BJ (cell line): ENCODE results near the gene INPP5K. TPM values are rescaled to one million over a fixed set of nuclear protein-coding genes. Genes with fewer than 3 reads are reported as not detected.
"Not testable (repeated sequence)": the region's sequence is repeated elsewhere in the genome, so short reads cannot be mapped to it uniquely, and the experiment has no call there.

Experiments
- CTCF ChIA-PET: fragments of 350-600 bp; formaldehyde crosslinking; extraction: SDS; loops from one replicate; lab custom pipeline; 2021; ENCODE audit warnings: antibody characterized with exemption, inconsistent platforms; lab: Yijun Ruan, JAX
- POLR2A ChIA-PET: fragments of 300-600 bp; sonication (Branson Sonifier 250); formaldehyde crosslinking; extraction: SDS; loops from one replicate; lab custom pipeline; 2021; ENCODE audit warnings: antibody characterized with exemption; lab: Charles Lee
- DNase-seq: peaks from one replicate; pipeline ENCODE4 v3.0.0-alpha.2; 2011; ENCODE audit warnings: low read depth
- H3K27me3 ChIP-seq: 2 replicates; pipeline ENCODE4 v1.6.0; 2011; ENCODE audit warnings: low read length; ENCODE audit not compliant: control insufficient read depth, insufficient read depth
- H3K36me3 ChIP-seq: 2 replicates; pipeline ENCODE4 v1.5.1; 2011; ENCODE audit warnings: low read length; ENCODE audit not compliant: control insufficient read depth, insufficient read depth
- H3K4me3 ChIP-seq: 2 replicates; pipeline ENCODE4 v1.5.1; 2011; ENCODE audit warnings: low read depth, mild to moderate bottlenecking, control low read depth, low read length
- CTCF ChIP-seq: IDR thresholded peaks from 2 replicates; pipeline ENCODE4 v1.5.1; 2011; ENCODE audit warnings: low read depth, mild to moderate bottlenecking, control low read depth, inconsistent platforms, low read length, moderate library complexity; ENCODE audit not compliant: insufficient read depth
- polyA plus RNA-seq: library from polyadenylated mRNA; depleted of rRNA; stranded (reverse); fragments of >200 nt; gene quantifications from 2 replicates; pipeline ENCODE4 v1.2.3, GENCODE V29; 2011

Gene INPP5K
- polyA plus RNA-seq, 1 experiment: 45.3 TPM

GRCh38 chr17:1511756-1512321 lies 4.6 kb downstream of the INPP5K start:
- H3K36me3 ChIP-seq: peaks cover 18% of the 10 kb centered on the region
- POLR2A ChIA-PET: interaction anchor here (0.7 kb wide), 1 partner anchor 24 kb away, joined by 3 read pairs; no protein-coding TSS in a partner anchor

GRCh38 chr17:1511290-1511689 lies 5.1 kb downstream of the INPP5K start:
- no peak for TF ChIP-seq CTCF
- Histone ChIP-seq H3K36me3 (peaks cover 21% of the 10 kb centered on the region), H3K27me3 (no peaks in the 10 kb centered on the region), H3K4me3 (no peak overlapping the region)
- ChIA-PET POLR2A (interaction anchor here (0.7 kb wide), 1 partner anchor 23 kb away, joined by 3 read pairs; no protein-coding TSS in a partner anchor), CTCF (interaction anchor here (1.2 kb wide), 1 partner anchor 179 kb away, joined by 3 read pairs; no protein-coding TSS in a partner anchor)
- DNase-seq: no peak

More at GRCh38 chr17:1511756-1512321, 4.6 kb downstream of the INPP5K start:
- TF ChIP-seq CTCF: no peak
- Histone ChIP-seq H3K27me3 (no peaks in the 10 kb centered on the region), H3K4me3 (no peak overlapping the region)
- CTCF ChIA-PET: interaction anchor here (1.0 to 1.4 kb wide), 2 partner anchors 16 to 146 kb away, joined by 4 read pairs; no protein-coding TSS in a partner anchor
- DNase-seq: no peak

- no peak for DNase-seq
- Histone ChIP-seq H3K27me3 (no peaks in the 10 kb centered on the region), H3K36me3 (peaks cover 22% of the 10 kb centered on the region), H3K4me3 (no peak overlapping the region)
- no peak for TF ChIP-seq CTCF
- ChIA-PET CTCF (interaction anchor here (0.7 to 1.4 kb wide), 4 partner anchors 14 to 252 kb away, joined by 3 to 7 read pairs (median 4); partner anchors contain the start of gene MYO1C), POLR2A (no interaction called here)
Measured at GRCh38 chr17:1509290-1509881, 7.0 kb downstream of the INPP5K start.

GRCh38 chr17:1508709-1509108 lies 7.7 kb downstream of the INPP5K start:
- DNase-seq, H3K4me3 ChIP-seq, H3K27me3 ChIP-seq, POLR2A ChIA-PET: not testable (repeated sequence)
- CTCF ChIA-PET: interaction anchor here (1.4 kb wide), 1 partner anchor 143 kb away, joined by 7 read pairs; no protein-coding TSS in a partner anchor
- H3K36me3 ChIP-seq: peaks cover 24% of the 10 kb centered on the region

GRCh38 chr17:1506649-1507267 lies 9.7 kb downstream of the INPP5K start:
- no peak for DNase-seq
- ChIA-PET POLR2A (no interaction called here), CTCF (interaction anchor here (1.0 to 1.1 kb wide), 2 partner anchors 9 kb away, joined by 3 read pairs; no protein-coding TSS in a partner anchor)
- no peak for TF ChIP-seq CTCF
- H3K27me3 ChIP-seq: no peaks in the 10 kb centered on the region
- H3K36me3 ChIP-seq: peaks cover 17% of the 10 kb centered on the region
- no peak overlapping the region for H3K4me3 ChIP-seq
